Measurements from ENCODE around the gene NAT9.

Gene NAT9

DNA sequence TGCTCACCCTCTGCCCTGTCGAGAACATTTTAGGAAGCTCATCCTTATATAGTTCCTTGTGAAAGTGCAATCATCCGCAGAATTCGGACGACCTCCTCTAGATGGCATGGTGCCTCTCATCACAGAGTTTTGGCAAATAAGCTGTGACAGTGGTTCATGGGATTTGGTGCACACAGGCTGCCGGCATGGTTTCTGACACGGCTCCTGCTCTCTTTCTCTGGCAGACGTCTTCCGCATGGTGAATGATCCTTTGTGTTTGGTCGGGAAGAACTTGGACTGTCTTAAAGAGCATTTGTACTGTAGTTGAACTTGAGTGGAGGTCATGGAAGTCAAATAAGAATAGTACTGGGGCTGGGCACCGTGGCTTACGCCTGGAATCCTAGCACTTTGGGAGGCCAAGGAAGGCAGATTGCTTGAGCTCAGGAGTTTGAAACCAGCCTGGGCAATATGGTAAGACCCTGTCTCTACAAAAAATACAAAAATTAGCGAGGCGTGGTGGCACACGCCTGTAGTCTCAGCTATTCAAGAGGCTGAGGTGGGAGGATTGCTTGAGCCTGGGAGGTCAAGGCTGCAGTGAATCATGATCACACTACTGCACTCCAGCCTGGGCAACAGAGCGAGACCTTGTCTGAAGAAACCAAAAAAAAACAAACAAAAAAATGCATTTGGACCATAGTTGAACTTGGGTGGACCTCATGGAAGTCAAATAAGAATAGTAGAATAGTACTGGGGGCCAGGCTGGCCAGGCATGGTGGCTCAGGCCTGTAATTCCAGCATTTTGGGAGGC is 34.7 kb upstream of the NAT9 start:
- no peak overlapping the region for H3K4me3 ChIP-seq (ENCODE audit: low read depth, low read length)
- no peak for DNase-seq (ENCODE audit: low read depth)
- TF ChIP-seq, protein P1, sequence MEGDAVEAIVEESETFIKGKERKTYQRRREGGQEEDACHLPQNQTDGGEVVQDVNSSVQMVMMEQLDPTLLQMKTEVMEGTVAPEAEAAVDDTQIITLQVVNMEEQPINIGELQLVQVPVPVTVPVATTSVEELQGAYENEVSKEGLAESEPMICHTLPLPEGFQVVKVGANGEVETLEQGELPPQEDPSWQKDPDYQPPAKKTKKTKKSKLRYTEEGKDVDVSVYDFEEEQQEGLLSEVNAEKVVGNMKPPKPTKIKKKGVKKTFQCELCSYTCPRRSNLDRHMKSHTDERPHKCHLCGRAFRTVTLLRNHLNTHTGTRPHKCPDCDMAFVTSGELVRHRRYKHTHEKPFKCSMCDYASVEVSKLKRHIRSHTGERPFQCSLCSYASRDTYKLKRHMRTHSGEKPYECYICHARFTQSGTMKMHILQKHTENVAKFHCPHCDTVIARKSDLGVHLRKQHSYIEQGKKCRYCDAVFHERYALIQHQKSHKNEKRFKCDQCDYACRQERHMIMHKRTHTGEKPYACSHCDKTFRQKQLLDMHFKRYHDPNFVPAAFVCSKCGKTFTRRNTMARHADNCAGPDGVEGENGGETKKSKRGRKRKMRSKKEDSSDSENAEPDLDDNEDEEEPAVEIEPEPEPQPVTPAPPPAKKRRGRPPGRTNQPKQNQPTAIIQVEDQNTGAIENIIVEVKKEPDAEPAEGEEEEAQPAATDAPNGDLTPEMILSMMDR (IDR thresholded peaks at IDR 0.05; ENCODE audit: insufficient read depth, low read depth, low read length, missing control alignments) = no peak

DNA sequence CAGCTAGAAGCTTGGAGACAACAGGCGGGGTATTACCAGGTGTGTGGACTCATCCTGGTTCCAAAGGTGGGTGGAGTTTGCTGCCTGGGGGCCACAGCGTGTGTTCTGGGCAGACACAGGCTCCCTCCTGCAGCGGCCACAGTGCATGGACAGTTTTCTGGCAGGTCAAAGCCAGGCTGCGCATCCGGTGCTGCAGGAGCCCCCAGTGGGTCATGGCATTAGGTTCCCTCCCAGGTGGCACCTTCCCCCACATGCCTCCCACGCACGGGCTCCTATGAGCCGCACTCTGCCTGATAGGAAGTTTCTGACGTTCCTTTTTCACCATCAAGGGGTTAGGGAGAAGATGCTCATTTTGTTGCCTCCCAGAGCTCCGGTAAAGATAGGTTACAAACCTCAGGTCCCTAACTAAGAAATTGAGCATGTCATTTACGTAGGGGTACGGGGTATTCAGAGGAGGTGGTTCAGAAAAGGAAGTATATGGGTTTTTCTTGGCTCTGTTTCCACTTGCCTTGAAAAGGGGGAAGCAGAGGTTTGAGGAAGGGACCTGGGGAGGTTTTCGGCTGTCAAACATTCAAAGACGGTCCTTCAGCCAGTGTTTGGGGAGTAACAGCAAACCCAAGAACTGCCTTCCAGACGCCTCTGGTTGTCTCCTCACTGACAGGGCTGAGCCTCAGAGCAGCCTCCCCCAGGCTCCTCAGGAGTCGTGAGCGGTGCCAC is 32.7 kb upstream of the NAT9 start:
- TF ChIP-seq, protein P1 (IDR thresholded peaks at IDR 0.05; ENCODE audit: insufficient read depth, low read depth, low read length, missing control alignments) = no peak
- H3K4me3 ChIP-seq (ENCODE audit: low read depth, low read length) = no peak overlapping the region
- no peak for DNase-seq (ENCODE audit: low read depth)

DNA sequence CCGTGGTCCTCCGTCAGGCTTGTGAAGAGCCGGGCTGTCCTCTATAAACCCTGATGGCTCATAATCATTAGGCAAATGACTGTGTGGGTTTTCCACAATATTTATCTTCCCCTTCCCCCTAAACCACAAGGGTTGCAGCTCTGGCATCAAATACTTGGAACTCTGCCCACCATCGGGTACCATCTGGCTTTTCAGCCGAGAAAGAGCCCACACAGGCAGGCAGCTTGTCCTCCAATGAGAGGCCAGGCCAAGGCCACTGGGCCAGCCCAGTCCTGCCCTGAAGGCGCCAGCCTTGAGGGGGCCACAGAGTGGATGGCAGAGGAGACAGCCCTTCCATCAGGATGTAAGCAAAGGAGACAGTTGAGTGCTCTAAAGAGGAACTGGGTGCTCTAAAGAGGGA is 31.8 kb upstream of the NAT9 start:
- H3K4me3 ChIP-seq (ENCODE audit: low read depth, low read length) = no peak overlapping the region
- TF ChIP-seq, protein P1 (IDR thresholded peaks at IDR 0.05; ENCODE audit: insufficient read depth, low read depth, low read length, missing control alignments) = no peak
- DNase-seq (ENCODE audit: low read depth) = no peak

DNA sequence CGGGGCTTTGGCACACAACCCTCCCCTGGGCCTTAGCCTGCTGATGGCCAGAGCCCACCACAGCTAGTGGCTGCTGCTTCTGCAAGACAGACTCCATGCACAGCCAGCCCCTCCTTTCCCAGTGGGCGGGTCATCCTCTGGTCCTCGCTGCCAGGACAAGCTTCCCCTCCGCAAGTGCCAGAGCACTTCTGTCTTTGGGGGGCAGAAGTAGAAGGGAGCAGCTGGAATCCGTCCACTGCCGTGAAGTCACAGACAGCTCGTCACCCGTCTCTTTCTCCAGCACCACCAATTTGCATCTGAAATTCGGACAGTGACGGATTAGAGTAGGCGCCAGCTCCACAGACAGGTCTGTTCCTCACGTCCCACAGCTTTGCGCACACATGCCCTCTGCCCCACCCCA is 31.3 kb upstream of the NAT9 start:
- no peak for DNase-seq (ENCODE audit: low read depth)
- H3K4me3 ChIP-seq (ENCODE audit: low read depth, low read length) = no peak overlapping the region
- TF ChIP-seq, protein P1 (IDR thresholded peaks at IDR 0.05; ENCODE audit: insufficient read depth, low read depth, low read length, missing control alignments) = no peak

DNA sequence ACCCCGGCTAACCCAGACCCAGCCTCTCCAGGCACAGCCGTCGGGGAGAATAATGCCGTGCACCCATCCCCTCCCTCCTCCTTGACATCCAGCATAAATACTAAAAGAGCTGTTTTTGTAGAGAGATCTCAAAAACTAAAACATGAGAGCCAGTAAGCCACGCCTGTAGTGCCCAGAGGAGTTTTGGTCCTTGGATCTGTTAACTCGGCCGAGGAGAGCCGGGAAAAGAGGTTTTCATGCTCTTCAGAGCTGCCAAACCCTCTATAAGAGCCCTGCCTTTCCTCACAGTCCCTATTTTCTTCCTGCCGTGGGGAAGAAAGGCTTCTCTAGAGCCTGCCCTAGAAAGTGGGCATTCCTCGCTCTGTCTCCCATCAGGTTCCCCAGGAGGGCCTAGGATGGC is 30.2 kb upstream of the NAT9 start:
- DNase-seq (ENCODE audit: low read depth) = no peak
- TF ChIP-seq, protein P1 (IDR thresholded peaks at IDR 0.05; ENCODE audit: insufficient read depth, low read depth, low read length, missing control alignments) = no peak
- no peak overlapping the region for H3K4me3 ChIP-seq (ENCODE audit: low read depth, low read length)

DNA sequence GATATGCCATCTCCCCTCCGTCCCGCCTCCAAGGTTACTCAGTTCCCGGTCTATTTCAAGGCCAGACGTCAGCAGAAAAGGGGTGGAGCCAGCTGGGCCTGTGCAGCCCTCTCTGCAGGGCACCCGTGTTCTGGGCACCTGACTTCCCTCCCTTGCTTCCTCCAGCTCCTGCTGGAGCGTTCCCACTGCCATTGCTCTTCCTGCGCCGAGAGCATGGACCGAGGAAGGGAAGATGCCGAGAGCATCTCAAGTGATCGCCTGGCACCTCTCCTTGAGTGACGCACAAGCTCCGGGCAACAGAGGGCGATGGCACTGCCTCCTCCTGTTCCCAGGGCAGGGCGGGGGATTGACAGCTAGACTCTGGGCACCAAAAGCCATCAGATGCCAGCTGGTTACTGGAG is 29.4 kb upstream of the NAT9 start:
- DNase-seq (ENCODE audit: low read depth) = no peak
- TF ChIP-seq, protein P1 (IDR thresholded peaks at IDR 0.05; ENCODE audit: insufficient read depth, low read depth, low read length, missing control alignments) = no peak
- no peak overlapping the region for H3K4me3 ChIP-seq (ENCODE audit: low read depth, low read length)

All from GM12865 (cell line).